OCI-LY7 (cell line): ENCODE measurements around the gene EPHB1.

Source experiments
- EZH2phosphoT487 ChIP-seq: fragments of 200-600 bp; sonication (generic); IDR thresholded peaks from 2 replicates; pipeline ENCODE4 v1.6.1; 2018; ENCODE audit warnings: low read depth, borderline replicate concordance, mild to moderate bottlenecking, mixed run types, antibody characterized with exemption, low read length, moderate library complexity, mixed read lengths
- TF ChIP-seq, protein P1 (sequence below): fragments of 200-600 bp; sonication (generic); conservative IDR thresholded peaks from 2 replicates; pipeline ENCODE4 v1.5.1; 2014; ENCODE audit warnings: mild to moderate bottlenecking, antibody characterized with exemption, low read length, moderate library complexity, mixed read lengths

- TF ChIP-seq, protein P1, sequence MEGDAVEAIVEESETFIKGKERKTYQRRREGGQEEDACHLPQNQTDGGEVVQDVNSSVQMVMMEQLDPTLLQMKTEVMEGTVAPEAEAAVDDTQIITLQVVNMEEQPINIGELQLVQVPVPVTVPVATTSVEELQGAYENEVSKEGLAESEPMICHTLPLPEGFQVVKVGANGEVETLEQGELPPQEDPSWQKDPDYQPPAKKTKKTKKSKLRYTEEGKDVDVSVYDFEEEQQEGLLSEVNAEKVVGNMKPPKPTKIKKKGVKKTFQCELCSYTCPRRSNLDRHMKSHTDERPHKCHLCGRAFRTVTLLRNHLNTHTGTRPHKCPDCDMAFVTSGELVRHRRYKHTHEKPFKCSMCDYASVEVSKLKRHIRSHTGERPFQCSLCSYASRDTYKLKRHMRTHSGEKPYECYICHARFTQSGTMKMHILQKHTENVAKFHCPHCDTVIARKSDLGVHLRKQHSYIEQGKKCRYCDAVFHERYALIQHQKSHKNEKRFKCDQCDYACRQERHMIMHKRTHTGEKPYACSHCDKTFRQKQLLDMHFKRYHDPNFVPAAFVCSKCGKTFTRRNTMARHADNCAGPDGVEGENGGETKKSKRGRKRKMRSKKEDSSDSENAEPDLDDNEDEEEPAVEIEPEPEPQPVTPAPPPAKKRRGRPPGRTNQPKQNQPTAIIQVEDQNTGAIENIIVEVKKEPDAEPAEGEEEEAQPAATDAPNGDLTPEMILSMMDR = no peak
- TF ChIP-seq EZH2phosphoT487 = no peak
These were observed 477.1 kb downstream of the EPHB1 start for GRCh38 chr3:135272026-135272669.
